HepG2 (cell line): ENCODE results near the gene CBX5. TPM values are rescaled to one million over a fixed set of nuclear protein-coding genes. Genes with fewer than 3 reads are reported as not detected.

Source experiments
- BATF2 ChIP-seq: sonication (generic); formaldehyde crosslinking; IDR thresholded peaks from 2 replicates; pipeline ENCODE4 v1.8.0; 2022; ENCODE audit warnings: mild to moderate bottlenecking, missing genetic modification reagents, moderate library complexity
- CCDC6 ChIP-seq: sonication (generic); formaldehyde crosslinking; IDR thresholded peaks from 2 replicates; pipeline ENCODE4 v1.8.1; 2022; ENCODE audit warnings: mild to moderate bottlenecking, missing genetic modification reagents, moderate library complexity
- ESRRA ChIP-seq: sonication (generic); formaldehyde crosslinking; IDR thresholded peaks from 2 replicates; pipeline ENCODE4 v1.5.1; 2020; ENCODE audit warnings: mild to moderate bottlenecking, low read depth, missing genetic modification reagents
- FIP1L1 ChIP-seq: fragments of 200-400 bp; formaldehyde crosslinking; IDR thresholded peaks from 2 replicates; pipeline ENCODE4 v1.6.1; 2018; ENCODE audit warnings: low read depth, mild to moderate bottlenecking, low read length, moderate library complexity, borderline replicate concordance; ENCODE audit not compliant: insufficient read depth
- FLYWCH1 ChIP-seq: sonication (generic); formaldehyde crosslinking; IDR thresholded peaks from 2 replicates; pipeline ENCODE4 v1.8.1; 2023; ENCODE audit warnings: mild to moderate bottlenecking, missing genetic modification reagents
- HNF4G ChIP-seq, 2 experiments: sonication (generic) in 1 of 2; formaldehyde crosslinking in 1 of 2; IDR thresholded peaks; 2 replicates each; pipeline versions ENCODE4 v1.4.0 to v1.6.1; 2011 to 2020; ENCODE audit warnings: borderline replicate concordance in 2 of 2, low read depth in 2 of 2, mild to moderate bottlenecking in 2 of 2, low read length in 1 of 2, missing genetic modification reagents in 1 of 2, moderate library complexity in 1 of 2
- KAT8 ChIP-seq: IDR thresholded peaks from 2 replicates; pipeline ENCODE4 v1.6.1; 2016; ENCODE audit warnings: missing genetic modification reagents, missing compliant biosample characterization
- KLF13 ChIP-seq: sonication (generic); formaldehyde crosslinking; IDR thresholded peaks from 2 replicates; pipeline ENCODE4 v1.4.0; 2020; ENCODE audit warnings: mild to moderate bottlenecking, missing genetic modification reagents
- NFKB2 ChIP-seq: sonication (generic); formaldehyde crosslinking; IDR thresholded peaks from 2 replicates; pipeline ENCODE4 v1.4.0; 2020; ENCODE audit warnings: missing genetic modification reagents, borderline replicate concordance
- NR1H2 ChIP-seq: sonication (generic); formaldehyde crosslinking; IDR thresholded peaks from 2 replicates; pipeline ENCODE4 v1.8.1; 2022; ENCODE audit warnings: low read depth, missing genetic modification reagents, borderline replicate concordance
- RXRB ChIP-seq: IDR thresholded peaks from 2 replicates; pipeline ENCODE4 v1.6.1; 2016; ENCODE audit warnings: borderline replicate concordance, missing genetic modification reagents, missing compliant biosample characterization
- STAG1 ChIP-seq: sonication (generic); formaldehyde crosslinking; IDR thresholded peaks from 2 replicates; pipeline ENCODE4 v1.4.0; 2020; ENCODE audit warnings: missing genetic modification reagents
- TFE3 ChIP-seq: IDR thresholded peaks from 2 replicates; pipeline ENCODE4 v1.6.1; 2016
- ZMYM3 ChIP-seq: sonication (generic); formaldehyde crosslinking; IDR thresholded peaks from 2 replicates; pipeline ENCODE4 v1.5.1; 2020; ENCODE audit warnings: mild to moderate bottlenecking, missing genetic modification reagents
- ZNF124 ChIP-seq: sonication (generic); formaldehyde crosslinking; IDR thresholded peaks from 2 replicates; pipeline ENCODE4 v1.4.0; 2020; ENCODE audit warnings: missing genetic modification reagents
- ZNF331 ChIP-seq: sonication (generic); formaldehyde crosslinking; IDR thresholded peaks from 2 replicates; pipeline ENCODE4 v1.4.0; 2020; ENCODE audit warnings: missing genetic modification reagents
- ZNF619 ChIP-seq: sonication (generic); formaldehyde crosslinking; IDR thresholded peaks from 2 replicates; pipeline ENCODE4 v1.4.0; 2020; ENCODE audit warnings: mild to moderate bottlenecking, missing genetic modification reagents
- ZNF720 ChIP-seq: sonication (generic); formaldehyde crosslinking; IDR thresholded peaks from 2 replicates; pipeline ENCODE4 v1.4.0; 2020; ENCODE audit warnings: missing genetic modification reagents
- polyA plus RNA-seq, 8 experiments: library from polyadenylated mRNA; depleted of rRNA in 3 of 8; stranded (reverse) in 7 of 8; unstranded in 1 of 8; fragments of >200 nt; fragmentation: Illumina TruSeq in 4 of 8; extraction: Trizol in 4 of 8; gene quantifications; 2 replicates each; pipeline versions ENCODE4 v1.2.1 to v1.2.3, GENCODE V29; 2011 to 2016; ENCODE audit warnings: low read depth in 4 of 8, missing spikeins in 1 of 8, mixed read lengths in 1 of 8; ENCODE audit not compliant: insufficient read depth in 1 of 8
- total RNA-seq, 5 experiments: library from RNA; depleted of rRNA; stranded (reverse); fragments of >200 nt; fragmentation: Illumina TruSeq; extraction: Trizol; gene quantifications; 2 replicates each; pipeline ENCODE4 v1.2.3, GENCODE V29; 2016; ENCODE audit warnings: low read depth in 1 of 5
- TF ChIP-seq, protein P1 (sequence below): IDR thresholded peaks from 2 replicates; pipeline ENCODE4 v1.6.1; 2016; ENCODE audit warnings: low read depth, missing genetic modification reagents, missing compliant biosample characterization
- TF ChIP-seq, protein P2 (sequence below), 2 experiments: fragments of 450-650 bp in 1 of 2; sonication (generic) in 1 of 2; formaldehyde crosslinking; IDR thresholded peaks; 2 replicates each; pipeline versions ENCODE4 v1.5.0 to v1.8.0; 2020 to 2022; ENCODE audit warnings: mild to moderate bottlenecking in 1 of 2, missing genetic modification reagents in 1 of 2

CBX5 gene
- total and polyA plus RNA-seq, 2 of the 13 experiments (the other 11 are each of a cell fraction or from before 2014, with no cell fraction given), result 16.0 to 22.2 TPM

GRCh38 chr12:54304187-54304810 lies 24.4 kb upstream of the CBX5 start (continued):
- TF ChIP-seq, protein P1, sequence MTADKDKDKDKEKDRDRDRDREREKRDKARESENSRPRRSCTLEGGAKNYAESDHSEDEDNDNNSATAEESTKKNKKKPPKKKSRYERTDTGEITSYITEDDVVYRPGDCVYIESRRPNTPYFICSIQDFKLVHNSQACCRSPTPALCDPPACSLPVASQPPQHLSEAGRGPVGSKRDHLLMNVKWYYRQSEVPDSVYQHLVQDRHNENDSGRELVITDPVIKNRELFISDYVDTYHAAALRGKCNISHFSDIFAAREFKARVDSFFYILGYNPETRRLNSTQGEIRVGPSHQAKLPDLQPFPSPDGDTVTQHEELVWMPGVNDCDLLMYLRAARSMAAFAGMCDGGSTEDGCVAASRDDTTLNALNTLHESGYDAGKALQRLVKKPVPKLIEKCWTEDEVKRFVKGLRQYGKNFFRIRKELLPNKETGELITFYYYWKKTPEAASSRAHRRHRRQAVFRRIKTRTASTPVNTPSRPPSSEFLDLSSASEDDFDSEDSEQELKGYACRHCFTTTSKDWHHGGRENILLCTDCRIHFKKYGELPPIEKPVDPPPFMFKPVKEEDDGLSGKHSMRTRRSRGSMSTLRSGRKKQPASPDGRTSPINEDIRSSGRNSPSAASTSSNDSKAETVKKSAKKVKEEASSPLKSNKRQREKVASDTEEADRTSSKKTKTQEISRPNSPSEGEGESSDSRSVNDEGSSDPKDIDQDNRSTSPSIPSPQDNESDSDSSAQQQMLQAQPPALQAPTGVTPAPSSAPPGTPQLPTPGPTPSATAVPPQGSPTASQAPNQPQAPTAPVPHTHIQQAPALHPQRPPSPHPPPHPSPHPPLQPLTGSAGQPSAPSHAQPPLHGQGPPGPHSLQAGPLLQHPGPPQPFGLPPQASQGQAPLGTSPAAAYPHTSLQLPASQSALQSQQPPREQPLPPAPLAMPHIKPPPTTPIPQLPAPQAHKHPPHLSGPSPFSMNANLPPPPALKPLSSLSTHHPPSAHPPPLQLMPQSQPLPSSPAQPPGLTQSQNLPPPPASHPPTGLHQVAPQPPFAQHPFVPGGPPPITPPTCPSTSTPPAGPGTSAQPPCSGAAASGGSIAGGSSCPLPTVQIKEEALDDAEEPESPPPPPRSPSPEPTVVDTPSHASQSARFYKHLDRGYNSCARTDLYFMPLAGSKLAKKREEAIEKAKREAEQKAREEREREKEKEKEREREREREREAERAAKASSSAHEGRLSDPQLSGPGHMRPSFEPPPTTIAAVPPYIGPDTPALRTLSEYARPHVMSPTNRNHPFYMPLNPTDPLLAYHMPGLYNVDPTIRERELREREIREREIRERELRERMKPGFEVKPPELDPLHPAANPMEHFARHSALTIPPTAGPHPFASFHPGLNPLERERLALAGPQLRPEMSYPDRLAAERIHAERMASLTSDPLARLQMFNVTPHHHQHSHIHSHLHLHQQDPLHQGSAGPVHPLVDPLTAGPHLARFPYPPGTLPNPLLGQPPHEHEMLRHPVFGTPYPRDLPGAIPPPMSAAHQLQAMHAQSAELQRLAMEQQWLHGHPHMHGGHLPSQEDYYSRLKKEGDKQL (CRISPR knock-in tag), result peak; percentile 67; the same call in 1 of the 2 replicates
- 0 out of 2 replicates have a peak, but pooled peaks have one; percentile 38 for TF ChIP-seq ZNF619 (CRISPR knock-in tag)
- peak; percentile 64 for TF ChIP-seq KAT8 (CRISPR knock-in tag)
- TF ChIP-seq STAG1 (CRISPR knock-in tag), result 0 out of 2 replicates have a peak, but pooled peaks have one; percentile 7
- 0 out of 2 replicates have a peak, but pooled peaks have one; percentile 26 for TF ChIP-seq ZNF124 (CRISPR knock-in tag)
- no peak for TF ChIP-seq NR1H2 (CRISPR knock-in tag)
- peak; percentile 24; the same call in 1 of the 2 replicates for TF ChIP-seq KLF13 (CRISPR knock-in tag)
- TF ChIP-seq ZMYM3 (CRISPR knock-in tag), result peak; percentile 65
- peak; percentile 38; the same call in 1 of the 2 replicates for TF ChIP-seq NFKB2
- TF ChIP-seq ESRRA (CRISPR knock-in tag), result no peak
- TF ChIP-seq CCDC6, result 0 out of 2 replicates have a peak, but pooled peaks have one; percentile 49
- 0 out of 2 replicates have a peak, but pooled peaks have one; percentile 16 for TF ChIP-seq TFE3 (CRISPR knock-in tag)
- TF ChIP-seq RXRB (CRISPR knock-in tag), result peak; percentile 82
- 0 out of 2 replicates have a peak, but pooled peaks have one; percentile 40 for TF ChIP-seq BATF2 (CRISPR knock-in tag)
- peak; percentile 89 for TF ChIP-seq ZNF331 (CRISPR knock-in tag)
- TF ChIP-seq FLYWCH1 (CRISPR knock-in tag), result no peak
- 0 out of 2 replicates have a peak, but pooled peaks have one; percentile 44 for TF ChIP-seq FIP1L1
- TF ChIP-seq ZNF720 (CRISPR knock-in tag), result no peak
- TF ChIP-seq, protein P2, sequence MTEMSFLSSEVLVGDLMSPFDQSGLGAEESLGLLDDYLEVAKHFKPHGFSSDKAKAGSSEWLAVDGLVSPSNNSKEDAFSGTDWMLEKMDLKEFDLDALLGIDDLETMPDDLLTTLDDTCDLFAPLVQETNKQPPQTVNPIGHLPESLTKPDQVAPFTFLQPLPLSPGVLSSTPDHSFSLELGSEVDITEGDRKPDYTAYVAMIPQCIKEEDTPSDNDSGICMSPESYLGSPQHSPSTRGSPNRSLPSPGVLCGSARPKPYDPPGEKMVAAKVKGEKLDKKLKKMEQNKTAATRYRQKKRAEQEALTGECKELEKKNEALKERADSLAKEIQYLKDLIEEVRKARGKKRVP (CRISPR knock-in tag; IDR thresholded peaks at IDR 0.05), result peak in 1 of 2 experiments; percentile 68; a peak in 2 of 4 replicates
- TF ChIP-seq HNF4G (IDR thresholded peaks at IDR 0.05; ENCODE audit: borderline replicate concordance, low read depth, low read length), result peak; percentile 31; the same call in 1 of the 2 replicates
- TF ChIP-seq HNF4G (CRISPR knock-in tag; IDR thresholded peaks at IDR 0.05; ENCODE audit: borderline replicate concordance, low read depth), result no peak
